ENCODE results near the gene FAT3.
A peak's percentile ranks its signal among the peaks of the same experiment; 100 is the strongest.

FAT3 gene

DNA sequence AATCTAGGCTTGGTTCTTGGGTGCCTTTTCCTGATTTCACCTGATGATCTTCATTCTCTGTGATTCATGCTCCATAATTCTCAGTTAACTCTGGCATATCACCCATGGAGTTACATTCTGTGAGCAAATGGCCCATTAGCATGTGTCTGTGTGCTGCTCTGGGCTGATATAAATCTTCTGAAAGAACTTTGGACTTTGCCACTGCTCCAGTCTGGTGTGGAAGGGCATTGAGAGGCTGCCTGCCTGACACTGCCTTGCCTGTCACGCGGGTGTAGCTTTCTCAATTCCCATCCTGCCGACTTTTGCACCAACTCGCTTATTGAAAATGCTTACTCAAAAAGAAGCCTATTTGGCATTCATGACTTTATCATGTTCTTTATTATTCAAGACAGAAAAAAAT, 42.2 kb downstream of the FAT3 start:
- H3K4me3 ChIP-seq (replicated peaks; ENCODE audit: low read depth, low read length): no peak overlapping the region
- no peak for DNase-seq (ENCODE audit: low read depth)
- TF ChIP-seq, protein P1, sequence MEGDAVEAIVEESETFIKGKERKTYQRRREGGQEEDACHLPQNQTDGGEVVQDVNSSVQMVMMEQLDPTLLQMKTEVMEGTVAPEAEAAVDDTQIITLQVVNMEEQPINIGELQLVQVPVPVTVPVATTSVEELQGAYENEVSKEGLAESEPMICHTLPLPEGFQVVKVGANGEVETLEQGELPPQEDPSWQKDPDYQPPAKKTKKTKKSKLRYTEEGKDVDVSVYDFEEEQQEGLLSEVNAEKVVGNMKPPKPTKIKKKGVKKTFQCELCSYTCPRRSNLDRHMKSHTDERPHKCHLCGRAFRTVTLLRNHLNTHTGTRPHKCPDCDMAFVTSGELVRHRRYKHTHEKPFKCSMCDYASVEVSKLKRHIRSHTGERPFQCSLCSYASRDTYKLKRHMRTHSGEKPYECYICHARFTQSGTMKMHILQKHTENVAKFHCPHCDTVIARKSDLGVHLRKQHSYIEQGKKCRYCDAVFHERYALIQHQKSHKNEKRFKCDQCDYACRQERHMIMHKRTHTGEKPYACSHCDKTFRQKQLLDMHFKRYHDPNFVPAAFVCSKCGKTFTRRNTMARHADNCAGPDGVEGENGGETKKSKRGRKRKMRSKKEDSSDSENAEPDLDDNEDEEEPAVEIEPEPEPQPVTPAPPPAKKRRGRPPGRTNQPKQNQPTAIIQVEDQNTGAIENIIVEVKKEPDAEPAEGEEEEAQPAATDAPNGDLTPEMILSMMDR (IDR thresholded peaks at IDR 0.05; ENCODE audit: low read length, missing control alignments): no peak

DNA sequence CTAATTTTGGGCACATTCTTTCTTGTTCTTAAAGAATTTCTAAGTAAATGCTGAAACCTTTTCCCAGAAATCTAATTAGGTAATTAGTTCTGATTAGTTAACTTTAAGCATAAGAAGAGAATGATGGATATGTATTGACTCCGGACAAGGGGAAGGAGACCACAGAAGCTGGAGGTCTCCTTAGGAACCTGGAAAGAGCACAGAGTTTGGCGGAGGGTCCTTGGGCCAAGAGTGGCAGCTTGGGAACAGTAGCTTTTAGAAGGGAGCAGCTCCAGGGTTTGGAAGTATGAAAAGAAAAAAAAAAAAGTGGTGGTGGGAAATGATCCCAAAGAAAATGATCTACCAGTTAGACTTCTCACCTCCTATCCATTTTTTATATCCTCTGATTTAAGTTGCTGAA, 42.7 kb downstream of the FAT3 start:
- no peak overlapping the region for H3K4me3 ChIP-seq (replicated peaks; ENCODE audit: low read depth, low read length)
- TF ChIP-seq, protein P1 (IDR thresholded peaks at IDR 0.05; ENCODE audit: low read length, missing control alignments): no peak
- no peak for DNase-seq (ENCODE audit: low read depth)

DNA sequence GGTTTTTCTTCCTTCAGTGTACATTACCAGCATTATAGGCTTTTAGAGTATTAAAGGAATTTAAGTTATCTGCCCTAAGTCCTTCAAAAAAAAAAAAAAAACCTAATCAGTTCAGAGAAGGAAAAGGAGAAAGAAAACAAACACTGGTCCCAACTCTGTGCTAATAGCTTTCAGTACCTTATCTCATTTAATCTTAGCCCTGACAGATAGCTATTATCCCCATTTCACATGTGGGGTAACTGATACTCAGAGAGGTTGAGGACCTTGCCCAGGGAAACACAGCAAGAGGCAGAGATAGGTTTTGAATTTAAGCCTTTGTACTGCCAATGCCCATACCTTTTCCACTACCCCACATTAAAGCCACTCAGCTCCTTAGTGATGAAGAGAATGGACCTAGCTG, 43.4 kb downstream of the FAT3 start:
- no peak overlapping the region for H3K4me3 ChIP-seq (replicated peaks; ENCODE audit: low read depth, low read length)
- TF ChIP-seq, protein P1 (IDR thresholded peaks at IDR 0.05; ENCODE audit: low read length, missing control alignments): no peak
- no peak for DNase-seq (ENCODE audit: low read depth)

DNA sequence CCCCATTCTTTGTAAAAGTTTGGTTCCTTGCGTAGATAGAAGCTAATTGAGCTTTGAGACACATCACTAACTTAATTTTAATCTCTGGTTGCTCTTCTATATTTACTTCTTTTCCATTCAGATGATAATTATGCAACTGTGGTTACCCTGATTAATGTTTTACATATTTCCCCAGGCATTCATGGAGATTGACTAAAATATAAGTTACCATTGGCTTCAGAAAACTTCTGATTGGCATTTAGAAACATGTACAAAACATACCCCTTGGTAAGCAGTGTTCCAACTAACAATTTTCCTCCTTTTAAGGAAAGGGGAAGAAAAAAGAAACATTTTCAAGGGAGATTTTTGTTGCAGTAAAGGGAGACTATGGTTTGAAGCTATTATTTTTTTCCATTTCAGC, 43.9 kb downstream of the FAT3 start:
- H3K4me3 ChIP-seq (replicated peaks; ENCODE audit: low read depth, low read length): no peak overlapping the region
- no peak for DNase-seq (ENCODE audit: low read depth)
- TF ChIP-seq, protein P1 (IDR thresholded peaks at IDR 0.05; ENCODE audit: low read length, missing control alignments): no peak

DNA sequence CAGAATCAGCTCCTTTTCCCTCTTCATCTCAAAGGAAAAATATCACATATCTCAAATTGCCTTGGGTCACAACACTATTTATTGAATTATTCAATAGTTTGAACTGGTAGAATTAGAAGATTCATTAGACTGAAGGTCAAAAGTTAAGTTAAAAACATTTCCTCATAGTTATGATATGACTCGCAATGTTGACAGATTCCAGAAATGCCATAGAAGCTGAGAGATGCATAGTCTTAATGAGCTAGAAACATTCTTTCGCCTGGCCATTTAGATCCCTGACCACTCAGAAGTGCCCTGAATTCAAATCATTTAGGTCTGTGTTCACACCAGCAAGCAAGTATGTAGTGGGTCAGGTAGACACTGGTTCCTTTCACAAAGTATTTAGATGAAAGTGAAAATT, 44.4 kb downstream of the FAT3 start:
- TF ChIP-seq, protein P1 (IDR thresholded peaks at IDR 0.05; ENCODE audit: low read length, missing control alignments): no peak
- H3K4me3 ChIP-seq (replicated peaks; ENCODE audit: low read depth, low read length): no peak overlapping the region
- DNase-seq (ENCODE audit: low read depth): peak; percentile 57

DNA sequence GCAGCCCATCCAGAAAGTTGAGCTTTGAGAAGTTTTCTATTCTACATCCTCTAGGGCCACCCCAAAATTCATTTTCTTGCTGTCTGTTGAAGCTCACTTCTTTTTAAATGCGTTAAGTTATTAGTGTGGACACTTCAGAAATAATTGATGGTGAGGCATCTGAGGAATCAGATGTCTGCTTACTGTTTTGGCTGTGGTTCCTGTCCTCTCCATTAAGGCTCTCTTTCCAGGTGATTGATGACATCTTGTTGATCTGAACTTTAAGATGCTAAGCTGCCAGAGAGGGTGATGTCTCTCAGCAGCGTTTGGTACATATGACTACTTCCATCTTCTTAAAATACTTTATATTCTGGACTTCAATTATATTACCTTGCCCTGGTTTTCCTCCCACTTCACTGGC, 45.2 kb downstream of the FAT3 start:
- no peak overlapping the region for H3K4me3 ChIP-seq (replicated peaks; ENCODE audit: low read depth, low read length)
- TF ChIP-seq, protein P1 (IDR thresholded peaks at IDR 0.05; ENCODE audit: low read length, missing control alignments): no peak
- DNase-seq (ENCODE audit: low read depth): no peak

DNA sequence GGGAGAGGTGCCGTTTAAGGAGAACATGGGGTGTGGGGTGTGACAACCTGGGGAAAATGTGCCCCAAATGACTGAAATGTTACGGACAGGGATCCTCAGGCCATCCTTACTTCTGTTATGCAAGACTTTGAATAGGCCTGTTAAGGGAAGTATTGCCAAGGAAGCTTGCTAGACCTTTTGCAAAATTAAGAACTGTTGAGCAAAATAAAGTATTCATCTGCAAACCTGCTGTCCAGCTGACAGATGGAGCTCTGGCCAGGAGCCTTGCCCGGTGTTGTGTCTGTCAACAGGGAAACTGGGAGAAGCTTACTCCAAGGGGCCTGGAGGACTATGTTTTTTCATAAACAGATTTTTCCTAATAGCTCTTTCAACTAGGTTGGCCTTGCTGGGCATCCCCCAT, 48.0 kb downstream of the FAT3 start:
- TF ChIP-seq, protein P1 (IDR thresholded peaks at IDR 0.05; ENCODE audit: low read length, missing control alignments): no peak
- no peak for DNase-seq (ENCODE audit: low read depth)
- H3K4me3 ChIP-seq (replicated peaks; ENCODE audit: low read depth, low read length): no peak overlapping the region

Data from fibroblast of pulmonary artery (primary cell).